HepG2 (cell line): ENCODE data around the gene CHN1. TPM values are rescaled to one million over a fixed set of nuclear protein-coding genes. Genes with fewer than 3 reads are reported as not detected.
A peak's percentile ranks its signal among the peaks of the same experiment; 100 is the strongest.

Experiments
- LBX2 ChIP-seq: sonication (generic); formaldehyde crosslinking; IDR thresholded peaks from 2 replicates; pipeline ENCODE4 v1.5.0; 2020; ENCODE audit warnings: missing genetic modification reagents, mild to moderate bottlenecking, borderline replicate concordance
- MED13 ChIP-seq: sonication (generic); formaldehyde crosslinking; IDR thresholded peaks from 2 replicates; pipeline ENCODE4 v1.5.0; 2020; ENCODE audit warnings: missing genetic modification reagents
- MIXL1 ChIP-seq: IDR thresholded peaks from 2 replicates; pipeline ENCODE4 v1.6.1; 2016
- NCOA2 ChIP-seq: sonication (generic); formaldehyde crosslinking; IDR thresholded peaks from 2 replicates; pipeline ENCODE4 v1.8.0; 2022; ENCODE audit warnings: inconsistent platforms
- NFAT5 ChIP-seq: sonication (generic); formaldehyde crosslinking; IDR thresholded peaks from 2 replicates; pipeline ENCODE4 v1.4.0; 2020; ENCODE audit warnings: missing genetic modification reagents
- PHF8 ChIP-seq: sonication (generic); formaldehyde crosslinking; IDR thresholded peaks from 2 replicates; pipeline ENCODE4 v1.5.0; 2020; ENCODE audit warnings: missing genetic modification reagents
- RXRA ChIP-seq: sonication (generic); formaldehyde crosslinking; IDR thresholded peaks from 2 replicates; pipeline ENCODE4 v1.5.1; 2020; ENCODE audit warnings: missing genetic modification reagents
- SCMH1 ChIP-seq: sonication (generic); formaldehyde crosslinking; IDR thresholded peaks from 2 replicates; pipeline ENCODE4 v1.9.0; 2021; ENCODE audit warnings: missing genetic modification reagents, mild to moderate bottlenecking, borderline replicate concordance
- SOX5 ChIP-seq: IDR thresholded peaks from 2 replicates; pipeline ENCODE4 v1.6.1; 2016; ENCODE audit warnings: borderline replicate concordance
- TBX2 ChIP-seq: sonication (generic); formaldehyde crosslinking; IDR thresholded peaks from 2 replicates; pipeline ENCODE4 v1.5.0; 2020; ENCODE audit warnings: missing genetic modification reagents, mild to moderate bottlenecking, borderline replicate concordance
- TCF7 ChIP-seq: sonication (generic); IDR thresholded peaks from 2 replicates; pipeline ENCODE4 v1.6.1; 2016; ENCODE audit warnings: antibody characterized with exemption, low read depth
- THAP9 ChIP-seq: sonication (generic); formaldehyde crosslinking; IDR thresholded peaks from 2 replicates; pipeline ENCODE4; 2020; ENCODE audit warnings: missing genetic modification reagents, mild to moderate bottlenecking, borderline replicate concordance
- TOPORS ChIP-seq: sonication (generic); formaldehyde crosslinking; IDR thresholded peaks from 2 replicates; pipeline ENCODE4 v1.8.0; 2023; ENCODE audit warnings: mild to moderate bottlenecking, missing genetic modification reagents
- ZNF275 ChIP-seq: sonication (generic); formaldehyde crosslinking; IDR thresholded peaks from 2 replicates; pipeline ENCODE4 v1.8.0; 2022; ENCODE audit warnings: missing genetic modification reagents, mild to moderate bottlenecking, inconsistent platforms, borderline replicate concordance
- ZNF317 ChIP-seq: sonication (generic); formaldehyde crosslinking; IDR thresholded peaks from 2 replicates; pipeline ENCODE4 v1.5.0; 2020; ENCODE audit warnings: mild to moderate bottlenecking, missing genetic modification reagents
- ZNF549 ChIP-seq: sonication (generic); formaldehyde crosslinking; IDR thresholded peaks from 2 replicates; pipeline ENCODE4 v1.5.0; 2020; ENCODE audit warnings: missing genetic modification reagents
- ZNF615 ChIP-seq: sonication (generic); formaldehyde crosslinking; IDR thresholded peaks from 2 replicates; pipeline ENCODE4 v1.5.0; 2020; ENCODE audit warnings: mild to moderate bottlenecking, missing genetic modification reagents, borderline replicate concordance
- polyA plus RNA-seq, 8 experiments: library from polyadenylated mRNA; depleted of rRNA in 3 of 8; stranded (reverse) in 7 of 8; unstranded in 1 of 8; fragments of >200 nt; fragmentation: Illumina TruSeq in 4 of 8; extraction: Trizol in 4 of 8; gene quantifications; 2 replicates each; pipeline versions ENCODE4 v1.2.1 to v1.2.3, GENCODE V29; 2011 to 2016; ENCODE audit warnings: low read depth in 4 of 8, missing spikeins in 1 of 8, mixed read lengths in 1 of 8; ENCODE audit not compliant: insufficient read depth in 1 of 8
- total RNA-seq, 5 experiments: library from RNA; depleted of rRNA; stranded (reverse); fragments of >200 nt; fragmentation: Illumina TruSeq; extraction: Trizol; gene quantifications; 2 replicates each; pipeline ENCODE4 v1.2.3, GENCODE V29; 2016; ENCODE audit warnings: low read depth in 1 of 5

CHN1 gene
- total and polyA plus RNA-seq, 2 of the 13 experiments (the other 11 are each of a cell fraction or from before 2014, with no cell fraction given): 2.8 to 3.5 TPM

DNA sequence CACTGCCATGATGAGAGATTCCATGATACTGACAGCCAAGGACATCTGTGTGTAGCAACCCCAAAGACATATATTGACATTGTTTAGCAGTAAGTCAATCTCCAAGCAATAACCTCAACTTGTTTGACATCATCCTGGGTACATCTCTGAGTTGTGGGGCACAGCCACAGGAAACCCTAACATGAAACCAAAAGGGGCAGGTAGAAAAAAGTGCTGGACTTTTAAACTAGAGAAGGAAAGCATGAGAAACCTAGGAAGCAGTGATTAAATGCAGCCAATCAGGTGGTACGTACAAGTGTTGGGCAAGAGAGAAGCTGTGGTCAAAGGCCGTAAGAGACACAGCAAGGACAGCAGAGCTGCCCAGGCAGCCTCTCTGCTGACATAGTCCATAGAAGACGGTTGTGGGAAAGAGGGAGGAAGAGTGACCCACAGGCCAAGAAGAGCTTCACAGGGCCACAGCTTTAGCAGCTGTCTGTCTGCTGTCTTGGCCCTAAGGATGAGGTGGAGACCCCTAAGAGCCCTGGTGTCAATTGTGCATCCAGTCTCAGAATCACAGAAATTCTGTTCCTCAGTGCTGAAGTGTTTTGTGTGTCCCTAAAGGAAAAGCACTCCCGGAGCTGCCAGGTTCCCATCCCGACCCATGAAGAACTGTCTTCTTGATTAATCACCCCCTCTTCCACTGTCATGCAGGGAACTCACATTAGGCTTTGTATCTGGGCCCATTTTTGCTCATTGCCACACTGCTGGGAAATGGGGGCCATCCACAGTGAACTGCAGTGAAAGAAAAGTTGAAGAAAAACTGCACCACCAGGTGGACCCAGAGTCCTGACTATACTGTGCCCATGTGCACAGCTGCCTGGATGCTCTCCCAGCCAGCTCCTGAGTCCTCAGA, 25.4 kb upstream of the CHN1 start (continued):
- TF ChIP-seq NFAT5 (CRISPR knock-in tag) (peak; percentile 70; the same call in 1 of the 2 replicates), RXRA (CRISPR knock-in tag) (peak; percentile 40; the same call in 1 of the 2 replicates), TOPORS (CRISPR knock-in tag) (0 out of 2 replicates have a peak, but pooled peaks have one; percentile 13), TCF7 (no peak), SCMH1 (CRISPR knock-in tag) (no peak), ZNF549 (CRISPR knock-in tag) (no peak), SOX5 (CRISPR knock-in tag) (no peak), ZNF275 (no peak), ZNF615 (CRISPR knock-in tag) (no peak), MED13 (CRISPR knock-in tag) (no peak), NCOA2 (CRISPR knock-in tag) (peak; percentile 7; the same call in 1 of the 2 replicates), PHF8 (CRISPR knock-in tag) (no peak; the same call in none of the 2 replicates), TBX2 (no peak; the same call in 1 of the 2 replicates), ZNF317 (CRISPR knock-in tag) (peak; percentile 67; the same call in 1 of the 2 replicates), LBX2 (CRISPR knock-in tag) (no peak), MIXL1 (CRISPR knock-in tag) (no peak), THAP9 (peak; percentile 75; the same call in 1 of the 2 replicates)
